Inflammatory macrophage (primary cell): Measurements from ENCODE around the gene YIPF4.
"Not testable (repeated sequence)": the region's sequence is repeated elsewhere in the genome, so short reads cannot be mapped to it uniquely, and the experiment has no call there.

Experiments
- DNase-seq, 2 donors: peaks; one replicate each; pipeline ENCODE4 v3.0.0-alpha.2; 2020 to 2022

YIPF4 gene

DNA sequence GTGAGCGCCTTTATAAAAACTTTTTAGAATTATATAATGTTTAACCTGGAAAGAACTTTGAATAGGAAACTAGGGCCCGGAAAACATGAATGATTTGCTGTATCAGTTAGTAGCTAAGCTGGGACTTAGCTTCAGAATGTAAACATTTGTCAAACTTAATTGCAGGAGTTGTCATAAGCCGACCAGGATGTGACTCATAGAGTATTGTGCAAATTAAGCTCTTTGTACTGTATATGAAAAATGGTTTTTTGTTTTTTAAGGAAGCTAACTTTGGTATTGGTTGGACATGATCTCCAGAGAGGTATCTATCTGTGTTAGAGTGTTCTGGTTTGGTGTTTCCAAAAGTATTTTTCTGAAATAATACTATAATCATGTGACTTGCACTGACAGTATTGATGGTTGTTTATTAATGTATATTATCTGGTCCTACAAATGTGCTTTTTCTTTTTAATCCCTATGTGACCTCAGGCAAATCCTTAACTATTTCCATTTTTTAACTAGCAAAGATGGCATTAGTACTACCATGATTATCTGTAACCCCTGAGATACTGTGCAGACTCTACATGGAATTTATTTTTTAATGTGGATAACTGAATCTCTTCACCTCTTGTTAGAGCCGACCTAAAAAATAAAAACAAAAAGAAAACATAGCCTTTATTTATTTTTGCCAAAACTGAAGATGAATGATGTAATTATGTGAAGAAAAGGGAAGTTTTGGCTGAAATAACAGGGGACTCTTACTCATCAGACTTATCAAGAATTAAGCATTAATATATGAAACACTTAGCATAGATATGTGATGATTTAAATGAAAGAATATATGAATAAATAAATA, 11.7 kb downstream of the YIPF4 start:
- peak; percentile 80 to 90 for DNase-seq

- no peak for DNase-seq
Observed at GRCh38 chr2:32290000-32290339, 12.3 kb downstream of the YIPF4 start.

- DNase-seq: no peak
Observed at GRCh38 chr2:32291746-32292145, 14.0 kb downstream of the YIPF4 start.

GRCh38 chr2:32293493-32293892, 15.8 kb downstream of the YIPF4 start:
- not testable (repeated sequence) for DNase-seq

GRCh38 chr2:32293966-32294562, 16.4 kb downstream of the YIPF4 start:
- DNase-seq: not testable (repeated sequence)

GRCh38 chr2:32310577-32310976, 32.9 kb downstream of the YIPF4 start:
- DNase-seq: no peak

- no peak for DNase-seq
Observed at GRCh38 chr2:32314886-32315285, 37.2 kb downstream of the YIPF4 start.

- DNase-seq: not testable (repeated sequence)
Observed at GRCh38 chr2:32328679-32329078, 51.0 kb downstream of the YIPF4 start.

DNA sequence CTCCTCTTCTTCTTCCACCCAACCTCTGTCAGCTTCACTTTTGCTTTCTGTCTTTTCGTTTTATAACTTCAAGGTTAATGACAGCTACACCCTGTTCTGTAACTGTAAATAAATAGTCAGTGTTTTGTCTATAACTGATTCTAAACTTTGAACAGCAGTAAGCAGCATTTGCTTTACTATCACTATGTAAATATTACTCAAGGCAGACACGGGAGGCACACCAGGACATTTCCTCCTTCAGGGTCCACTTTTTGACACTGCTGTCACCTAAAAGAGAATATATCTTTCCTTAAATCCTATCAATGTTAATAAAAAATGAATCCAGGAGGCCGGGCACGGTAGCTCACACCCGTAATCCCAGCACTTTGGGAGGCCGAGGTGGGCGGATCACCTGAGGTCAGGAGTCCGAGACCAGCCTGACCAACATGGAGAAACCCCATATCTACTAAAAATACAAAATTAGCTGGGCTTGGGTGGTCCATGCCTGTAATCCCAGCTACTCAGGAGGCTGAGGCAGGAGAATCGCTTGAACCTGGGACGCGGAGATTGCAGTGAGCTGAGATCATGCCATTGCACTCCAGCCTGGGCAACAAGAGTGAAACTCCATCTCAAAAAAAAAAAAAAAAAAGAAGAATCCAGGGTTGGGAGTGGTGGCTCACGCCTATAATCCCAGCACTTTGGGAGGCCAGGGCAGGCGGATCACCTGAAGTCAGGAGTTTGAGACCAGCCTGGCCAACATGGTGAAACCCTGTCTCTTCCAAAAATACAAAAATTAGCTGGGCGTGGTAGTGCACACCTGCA, 51.7 kb downstream of the YIPF4 start:
- DNase-seq: not testable (repeated sequence)

DNA sequence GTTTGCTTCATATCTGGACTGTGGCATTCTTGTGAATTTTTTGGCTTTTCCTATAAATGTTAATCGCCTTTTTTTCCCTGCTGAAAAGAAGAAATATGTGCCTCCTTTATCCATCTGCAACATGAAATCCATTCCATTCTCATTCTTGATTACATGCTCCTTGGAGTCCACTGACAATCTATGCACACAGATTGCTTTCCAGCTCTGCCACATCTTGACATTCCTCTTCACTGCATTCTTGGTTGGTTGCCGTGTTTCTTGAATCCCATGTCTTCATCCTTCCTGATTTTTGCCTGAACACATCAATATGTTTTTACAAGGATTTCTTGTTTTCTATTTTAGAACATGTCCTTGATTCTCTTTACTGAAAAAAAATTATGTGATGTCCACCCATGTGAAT, 52.4 kb downstream of the YIPF4 start:
- DNase-seq: no peak

GRCh38 chr2:32342801-32343200, 65.1 kb downstream of the YIPF4 start:
- no peak for DNase-seq

GRCh38 chr2:32350797-32351196, 73.1 kb downstream of the YIPF4 start:
- DNase-seq: not testable (repeated sequence)

DNA sequence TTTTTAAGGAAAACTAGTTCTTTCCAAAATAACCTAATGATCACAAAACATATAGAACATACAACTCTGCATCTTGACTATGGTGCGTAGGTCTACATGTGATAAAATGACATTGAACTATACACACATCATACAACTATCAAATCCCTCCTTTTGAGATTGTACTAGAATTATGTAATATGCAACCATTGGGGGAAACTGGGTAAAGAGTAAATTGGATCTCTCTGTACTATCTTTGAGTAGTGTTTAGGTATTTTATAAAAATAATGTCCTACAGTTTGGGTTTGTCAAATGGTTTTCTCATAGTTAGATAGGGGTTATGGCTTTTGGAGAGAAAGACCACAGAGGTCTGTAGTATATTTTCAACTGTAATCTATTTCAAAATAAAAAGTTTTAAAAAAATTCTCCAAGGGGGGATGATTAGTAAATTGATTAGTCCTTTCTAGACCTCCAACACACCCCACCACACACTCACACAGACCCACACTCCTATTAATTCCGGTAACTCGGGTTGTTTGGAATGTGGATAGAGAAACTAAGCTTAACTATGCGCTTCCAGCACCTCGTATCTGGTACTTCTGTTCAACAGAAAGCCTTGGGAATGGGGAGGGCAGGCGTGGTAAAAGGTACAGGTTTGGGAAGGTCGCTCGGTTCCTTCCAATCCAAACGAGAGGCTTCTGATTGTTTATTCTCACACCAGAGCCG, 78.4 kb downstream of the YIPF4 start:
- DNase-seq: no peak

DNA sequence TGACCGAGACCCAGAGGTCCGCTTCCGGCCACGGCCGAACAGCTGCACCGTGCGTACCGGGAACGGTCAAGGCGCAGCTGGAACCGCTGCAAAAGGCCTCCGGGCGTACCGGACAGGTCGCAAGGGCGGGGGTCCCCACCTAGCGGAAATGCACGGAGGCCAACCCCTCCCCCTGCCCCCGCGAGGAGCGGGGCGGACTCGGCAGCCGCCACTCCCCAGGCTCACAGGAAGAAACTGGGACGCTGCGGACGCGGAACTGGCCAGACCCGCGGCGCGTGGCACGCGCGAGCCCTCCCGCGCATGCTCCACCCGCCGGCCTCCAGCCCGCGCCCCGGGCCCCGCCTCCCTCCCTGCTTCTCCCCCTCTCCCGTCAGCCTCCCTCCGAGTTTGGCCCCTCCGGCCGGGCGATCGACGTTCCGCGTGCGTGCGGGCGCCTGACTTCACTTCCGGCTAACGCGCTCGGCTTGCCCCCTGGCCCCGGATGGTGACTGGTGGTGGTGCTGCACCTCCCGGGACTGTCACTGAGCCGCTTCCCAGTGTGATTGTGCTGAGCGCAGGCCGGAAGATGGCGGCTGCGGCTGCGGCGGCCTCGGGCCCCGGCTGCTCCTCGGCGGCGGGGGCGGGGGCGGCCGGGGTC, 79.1 kb downstream of the YIPF4 start, which contains the start of gene BIRC6:
TSS of gene BIRC6 (plus strand) at position 343 of the 637 bp plus-strand sequence. CDS start at position 482, 139 bp downstream.
- DNase-seq: peak; percentile 99

DNA sequence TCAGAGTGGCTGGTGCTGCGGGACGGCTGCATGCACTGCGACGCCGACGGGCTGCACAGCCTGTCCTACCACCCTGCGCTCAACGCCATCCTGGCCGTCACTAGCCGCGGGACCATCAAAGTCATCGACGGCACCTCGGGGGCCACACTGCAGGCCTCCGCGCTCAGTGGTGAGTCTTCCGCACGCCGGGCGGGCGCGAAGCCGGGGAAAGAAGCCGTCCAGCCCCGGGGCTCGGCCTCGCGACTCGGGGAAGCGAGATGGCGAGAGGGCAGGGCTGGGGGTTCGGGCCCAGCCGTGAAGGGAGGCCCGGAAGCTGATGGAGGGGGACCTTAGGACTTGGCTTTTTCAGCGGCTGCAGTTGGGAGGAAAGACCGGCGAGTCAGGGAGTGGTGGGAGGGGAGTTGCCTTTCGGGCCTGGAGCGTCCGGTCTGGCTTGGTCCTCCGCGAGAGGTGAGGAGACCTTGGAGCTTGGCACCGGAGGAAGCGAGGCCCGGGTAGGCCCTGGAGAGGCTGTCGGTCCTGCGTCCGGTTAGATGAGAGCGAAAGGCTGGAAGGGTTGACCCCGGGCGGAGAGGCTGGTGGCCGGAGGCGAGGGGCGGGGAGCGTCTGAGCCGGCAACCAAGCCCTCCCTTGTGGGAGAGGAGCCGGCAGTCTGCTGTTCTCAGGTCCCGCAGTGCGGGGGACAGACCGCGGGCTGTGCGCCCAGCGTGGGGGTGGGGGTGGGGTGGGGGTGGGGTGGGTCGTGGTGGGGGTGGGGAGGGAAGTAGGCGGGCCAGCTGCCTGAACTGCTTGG, 79.8 kb downstream of the YIPF4 start:
- DNase-seq: peak; percentile 25 to 34

GRCh38 chr2:32358111-32358482, 80.4 kb downstream of the YIPF4 start:
- DNase-seq: no peak

DNA sequence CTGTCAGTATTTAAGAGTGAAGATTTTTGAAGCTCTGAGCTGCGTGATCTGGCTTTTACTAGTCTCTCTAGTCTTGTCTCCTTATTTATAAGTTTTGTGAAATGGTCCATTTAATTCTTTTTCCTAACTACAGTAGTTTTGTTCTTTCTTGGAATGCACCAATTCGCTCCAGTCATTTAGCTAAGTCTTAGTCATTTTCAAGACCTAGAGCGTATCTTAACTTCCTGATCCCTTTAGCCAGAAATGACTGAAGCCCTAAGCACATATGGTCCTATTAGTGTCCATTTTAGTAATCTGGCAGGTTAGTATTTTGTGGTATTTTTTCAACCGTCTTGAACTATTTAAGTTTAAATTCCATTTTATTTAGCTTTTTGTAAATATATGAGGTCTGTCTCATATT, 82.7 kb downstream of the YIPF4 start:
- DNase-seq: no peak

DNA sequence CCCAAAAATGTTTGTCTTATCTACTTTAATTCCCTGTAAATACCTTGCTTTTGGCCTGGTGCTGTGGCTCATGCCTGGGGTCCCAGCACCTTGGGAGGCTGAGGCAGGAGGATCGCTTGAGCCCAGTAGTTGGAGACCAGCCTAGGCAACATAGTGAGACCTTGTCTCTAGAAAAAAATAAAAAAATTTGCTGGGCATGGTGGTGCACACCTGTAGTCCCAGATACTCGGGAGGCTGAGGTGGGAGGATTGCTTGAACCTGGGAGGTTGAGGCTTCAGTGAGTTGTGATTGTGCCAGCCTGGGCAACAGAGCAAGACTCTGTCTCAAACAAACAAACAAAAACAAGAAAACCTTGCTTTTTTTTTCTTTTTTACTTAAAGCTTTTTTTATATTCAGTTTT, 85.3 kb downstream of the YIPF4 start:
- DNase-seq: not testable (repeated sequence)

GRCh38 chr2:32363597-32363996, 85.9 kb downstream of the YIPF4 start:
- DNase-seq: no peak

- DNase-seq: not testable (repeated sequence)
Observed at GRCh38 chr2:32364290-32364689, 86.6 kb downstream of the YIPF4 start.

DNA sequence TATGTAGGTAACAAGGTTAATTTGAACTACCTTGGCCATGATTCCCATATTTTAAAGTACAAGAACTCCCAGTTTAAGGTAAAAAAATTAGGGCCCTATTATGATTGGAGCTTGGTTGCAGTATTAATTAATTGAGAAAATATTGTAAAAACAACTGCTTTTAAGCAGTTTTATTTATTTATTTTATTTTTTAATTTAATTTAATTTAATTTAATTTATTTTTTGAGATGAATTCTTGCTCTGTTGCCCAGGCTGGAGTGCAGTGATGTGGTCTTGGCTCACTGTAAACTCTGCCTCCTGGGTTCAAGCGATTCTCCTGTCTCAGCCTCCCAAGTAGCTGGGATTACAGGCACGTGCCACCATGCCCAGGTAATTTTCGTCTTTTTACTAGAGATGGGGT, 88.0 kb downstream of the YIPF4 start:
- DNase-seq: not testable (repeated sequence)
